ENCODE measurements around the gene RFX5.

DNA sequence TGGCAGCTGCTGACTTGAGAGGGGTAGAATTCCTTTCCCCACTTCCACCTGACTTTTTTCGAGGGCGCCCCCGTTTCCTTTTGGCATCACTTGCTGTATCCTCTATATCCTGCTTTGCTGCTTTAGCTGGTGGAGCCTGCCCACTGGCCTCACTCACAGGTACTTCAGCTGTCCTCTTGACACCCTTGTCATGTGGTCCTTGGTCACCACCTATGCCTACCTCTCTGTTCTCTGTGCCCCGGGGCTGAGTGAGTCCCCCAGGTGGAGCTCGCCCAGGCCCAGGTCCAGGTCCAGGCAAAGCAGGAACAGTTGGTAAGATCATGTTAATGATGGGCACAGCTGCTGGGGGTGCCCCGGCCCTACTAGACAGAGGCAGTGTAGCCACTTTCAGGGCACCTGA, 4.5 kb downstream of the RFX5 start:
- TF ChIP-seq KLF13 (tag; IDR thresholded peaks at IDR 0.05; ENCODE audit: borderline replicate concordance, low read depth), result no peak
- no peak for TF ChIP-seq ESRRA (IDR thresholded peaks at IDR 0.05; ENCODE audit: borderline replicate concordance, low read depth)
- TF ChIP-seq CHD4 (IDR thresholded peaks at IDR 0.05; ENCODE audit: insufficient read depth, insufficient replicate concordance, low read depth, low read length, poor library complexity, severe bottlenecking), result no peak
- TF ChIP-seq NR3C1 (CRISPR knock-in tag; IDR thresholded peaks at IDR 0.05), result no peak

Measured in K562 (cell line).